Mucosa of descending colon (tissue), 3 donors: ENCODE results near the gene TMPRSS11A. TPM values are rescaled to one million over a fixed set of nuclear protein-coding genes. Genes with fewer than 3 reads are reported as not detected.

ENCODE experiments used
- ATAC-seq: fragments of 200-7000 bp; cut with Tn5 transposase; one replicate; pipeline ENCODE4 v1.9.1; 2020; ENCODE audit warnings: mild to moderate bottlenecking, moderate library complexity
- DNase-seq, 3 donors: peaks; one replicate each; pipeline ENCODE4 v3.0.0-alpha.2; 2020
- H3K36me3 ChIP-seq: fragments of 200-600 bp; one replicate; pipeline ENCODE4 v1.8.0; 2021; ENCODE audit warnings: low read depth, mild to moderate bottlenecking
- H3K4me1 ChIP-seq: fragments of 200-600 bp; one replicate; pipeline ENCODE4 v1.8.0; 2021; ENCODE audit warnings: low read depth, mild to moderate bottlenecking
- H3K4me3 ChIP-seq: fragments of 200-600 bp; one replicate; pipeline ENCODE4 v1.8.0; 2021; ENCODE audit warnings: mild to moderate bottlenecking
- H3K9me3 ChIP-seq: fragments of 200-600 bp; one replicate; pipeline ENCODE4 v1.8.0; 2021; ENCODE audit warnings: mild to moderate bottlenecking
- CTCF ChIP-seq: fragments of 200-600 bp; IDR thresholded peaks from one replicate; pipeline ENCODE4 v1.8.0; 2022; ENCODE audit warnings: antibody characterized with exemption, mild to moderate bottlenecking
- intact Hi-C, 2 donors: fragments of 100-400 bp; cut with DNase I in 1 of 2; cut with micrococcal nuclease in 1 of 2; formaldehyde crosslinking; loops; one replicate each; pipeline versions ENCODE4 v1.11.0 to v1.11.1; 2022; cut with DNase I, micrococcal nuclease
- total RNA-seq, 3 donors: library from RNA; stranded (reverse); fragmentation: NEBNext Ultra II Directional in 2 of 3; extraction: Animal tissue kit (Norgen Biotek cat#: 25700) in 2 of 3; gene quantifications; one replicate each; pipeline versions ENCODE4 v1.2.1 to v1.2.4, GENCODE V29; 2021 to 2023
- donor health status: DM: no; HTN: no; CAD: no; lungs with moderate emphysema.
- donor health status: DM: no; HTN: no; CAD: no.
- donor health status: DM: no; HTN: yes; CAD: no.

Gene TMPRSS11A
- total RNA-seq, 3 donors from 2014 or later = not detected

GRCh38 chr4:67891645-67892044 lies 71.6 kb downstream of the TMPRSS11A start:
- Histone ChIP-seq H3K4me3 (no peak overlapping the region), H3K4me1 (no peaks in the 10 kb centered on the region), H3K9me3 (no peaks in the 10 kb centered on the region), H3K36me3 (no peaks in the 10 kb centered on the region)
- no peak for ATAC-seq
- intact Hi-C loops = no loop called here
- TF ChIP-seq CTCF = no peak
- no peak for DNase-seq

GRCh38 chr4:67886281-67886680 lies 77.0 kb downstream of the TMPRSS11A start:
- no peaks in the 10 kb centered on the region for H3K9me3 ChIP-seq
- no peak for TF ChIP-seq CTCF
- H3K4me3 ChIP-seq = no peak overlapping the region
- H3K4me1 ChIP-seq = no peaks in the 10 kb centered on the region
- no peak for ATAC-seq
- H3K36me3 ChIP-seq = no peaks in the 10 kb centered on the region
- no peak for DNase-seq
- intact Hi-C loops = no loop called here

GRCh38 chr4:67885762-67886161 lies 77.5 kb downstream of the TMPRSS11A start:
- no peaks in the 10 kb centered on the region for H3K9me3 ChIP-seq
- DNase-seq = no peak
- no peak for TF ChIP-seq CTCF
- H3K36me3 ChIP-seq = no peaks in the 10 kb centered on the region
- intact Hi-C loops = no loop called here
- no peak for ATAC-seq
- H3K4me3 ChIP-seq = no peak overlapping the region
- H3K4me1 ChIP-seq = no peaks in the 10 kb centered on the region

GRCh38 chr4:67884701-67885100 lies 78.6 kb downstream of the TMPRSS11A start:
- intact Hi-C loops = no loop called here
- no peak for DNase-seq
- Histone ChIP-seq H3K36me3 (no peaks in the 10 kb centered on the region), H3K4me3 (no peak overlapping the region), H3K9me3 (no peaks in the 10 kb centered on the region), H3K4me1 (no peaks in the 10 kb centered on the region)
- TF ChIP-seq CTCF = no peak
- ATAC-seq = no peak

- intact Hi-C loops = no loop called here
- no peak for DNase-seq
- no peak for TF ChIP-seq CTCF
- no peaks in the 10 kb centered on the region for H3K4me1 ChIP-seq
- H3K9me3 ChIP-seq = no peaks in the 10 kb centered on the region
- ATAC-seq = no peak
- no peaks in the 10 kb centered on the region for H3K36me3 ChIP-seq
- H3K4me3 ChIP-seq = no peak within 1 kb of the TSS
Measured at GRCh38 chr4:67883902-67884301, 79.4 kb downstream of the TMPRSS11A start, which contains the start of gene TMPRSS11D. Gene TMPRSS11D (minus strand): TSS chr4:67884002. CDS start chr4:67883933, 69 bp downstream.

- no peak overlapping the region for H3K4me3 ChIP-seq
- no peaks in the 10 kb centered on the region for H3K9me3 ChIP-seq
- TF ChIP-seq CTCF = no peak
- ATAC-seq = no peak
- H3K4me1 ChIP-seq = no peaks in the 10 kb centered on the region
- no peaks in the 10 kb centered on the region for H3K36me3 ChIP-seq
- no peak for DNase-seq
- intact Hi-C loops = no loop called here
Measured at GRCh38 chr4:67883458-67883857, 79.8 kb downstream of the TMPRSS11A start.
